Measurements from ENCODE around the gene ADAM22.

GRCh38 chr7:88057655-88058054, 123.6 kb downstream of the ADAM22 start:
- TF ChIP-seq RAD21 (conservative IDR thresholded peaks at IDR 0.05 in 1 of 2, IDR thresholded peaks at IDR 0.05 in 1 of 2) (no peak), CEBPB (IDR thresholded peaks at IDR 0.05) (no peak), POLR2A (IDR thresholded peaks at IDR 0.05; ENCODE audit: low read length) (no peak)
- TF ChIP-seq, protein P1, sequence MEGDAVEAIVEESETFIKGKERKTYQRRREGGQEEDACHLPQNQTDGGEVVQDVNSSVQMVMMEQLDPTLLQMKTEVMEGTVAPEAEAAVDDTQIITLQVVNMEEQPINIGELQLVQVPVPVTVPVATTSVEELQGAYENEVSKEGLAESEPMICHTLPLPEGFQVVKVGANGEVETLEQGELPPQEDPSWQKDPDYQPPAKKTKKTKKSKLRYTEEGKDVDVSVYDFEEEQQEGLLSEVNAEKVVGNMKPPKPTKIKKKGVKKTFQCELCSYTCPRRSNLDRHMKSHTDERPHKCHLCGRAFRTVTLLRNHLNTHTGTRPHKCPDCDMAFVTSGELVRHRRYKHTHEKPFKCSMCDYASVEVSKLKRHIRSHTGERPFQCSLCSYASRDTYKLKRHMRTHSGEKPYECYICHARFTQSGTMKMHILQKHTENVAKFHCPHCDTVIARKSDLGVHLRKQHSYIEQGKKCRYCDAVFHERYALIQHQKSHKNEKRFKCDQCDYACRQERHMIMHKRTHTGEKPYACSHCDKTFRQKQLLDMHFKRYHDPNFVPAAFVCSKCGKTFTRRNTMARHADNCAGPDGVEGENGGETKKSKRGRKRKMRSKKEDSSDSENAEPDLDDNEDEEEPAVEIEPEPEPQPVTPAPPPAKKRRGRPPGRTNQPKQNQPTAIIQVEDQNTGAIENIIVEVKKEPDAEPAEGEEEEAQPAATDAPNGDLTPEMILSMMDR (IDR thresholded peaks at IDR 0.05) = no peak

Measured in A549 (cell line).